GM12864 (cell line): ENCODE data around the gene TRA2A.

ENCODE experiments used
- DNase-seq: peaks from one replicate; pipeline ENCODE4 v3.0.0-alpha.2; 2011; ENCODE audit warnings: low read depth
- H3K4me3 ChIP-seq: 2 replicates; pipeline ENCODE4 v1.5.1; 2011; ENCODE audit warnings: mild to moderate bottlenecking, low read depth, low read length, control low read depth
- TF ChIP-seq, protein P1 (sequence below): IDR thresholded peaks from 2 replicates; pipeline ENCODE4 v1.5.1; 2011; ENCODE audit warnings: low read depth, mild to moderate bottlenecking, moderate library complexity, low read length, control low read depth, inconsistent platforms; ENCODE audit errors: missing control alignments

Gene TRA2A

GRCh38 chr7:23482686-23483085 lies 49.1 kb downstream of the TRA2A start:
- TF ChIP-seq, protein P1, sequence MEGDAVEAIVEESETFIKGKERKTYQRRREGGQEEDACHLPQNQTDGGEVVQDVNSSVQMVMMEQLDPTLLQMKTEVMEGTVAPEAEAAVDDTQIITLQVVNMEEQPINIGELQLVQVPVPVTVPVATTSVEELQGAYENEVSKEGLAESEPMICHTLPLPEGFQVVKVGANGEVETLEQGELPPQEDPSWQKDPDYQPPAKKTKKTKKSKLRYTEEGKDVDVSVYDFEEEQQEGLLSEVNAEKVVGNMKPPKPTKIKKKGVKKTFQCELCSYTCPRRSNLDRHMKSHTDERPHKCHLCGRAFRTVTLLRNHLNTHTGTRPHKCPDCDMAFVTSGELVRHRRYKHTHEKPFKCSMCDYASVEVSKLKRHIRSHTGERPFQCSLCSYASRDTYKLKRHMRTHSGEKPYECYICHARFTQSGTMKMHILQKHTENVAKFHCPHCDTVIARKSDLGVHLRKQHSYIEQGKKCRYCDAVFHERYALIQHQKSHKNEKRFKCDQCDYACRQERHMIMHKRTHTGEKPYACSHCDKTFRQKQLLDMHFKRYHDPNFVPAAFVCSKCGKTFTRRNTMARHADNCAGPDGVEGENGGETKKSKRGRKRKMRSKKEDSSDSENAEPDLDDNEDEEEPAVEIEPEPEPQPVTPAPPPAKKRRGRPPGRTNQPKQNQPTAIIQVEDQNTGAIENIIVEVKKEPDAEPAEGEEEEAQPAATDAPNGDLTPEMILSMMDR: no peak
- no peak overlapping the region for H3K4me3 ChIP-seq
- no peak for DNase-seq

DNA sequence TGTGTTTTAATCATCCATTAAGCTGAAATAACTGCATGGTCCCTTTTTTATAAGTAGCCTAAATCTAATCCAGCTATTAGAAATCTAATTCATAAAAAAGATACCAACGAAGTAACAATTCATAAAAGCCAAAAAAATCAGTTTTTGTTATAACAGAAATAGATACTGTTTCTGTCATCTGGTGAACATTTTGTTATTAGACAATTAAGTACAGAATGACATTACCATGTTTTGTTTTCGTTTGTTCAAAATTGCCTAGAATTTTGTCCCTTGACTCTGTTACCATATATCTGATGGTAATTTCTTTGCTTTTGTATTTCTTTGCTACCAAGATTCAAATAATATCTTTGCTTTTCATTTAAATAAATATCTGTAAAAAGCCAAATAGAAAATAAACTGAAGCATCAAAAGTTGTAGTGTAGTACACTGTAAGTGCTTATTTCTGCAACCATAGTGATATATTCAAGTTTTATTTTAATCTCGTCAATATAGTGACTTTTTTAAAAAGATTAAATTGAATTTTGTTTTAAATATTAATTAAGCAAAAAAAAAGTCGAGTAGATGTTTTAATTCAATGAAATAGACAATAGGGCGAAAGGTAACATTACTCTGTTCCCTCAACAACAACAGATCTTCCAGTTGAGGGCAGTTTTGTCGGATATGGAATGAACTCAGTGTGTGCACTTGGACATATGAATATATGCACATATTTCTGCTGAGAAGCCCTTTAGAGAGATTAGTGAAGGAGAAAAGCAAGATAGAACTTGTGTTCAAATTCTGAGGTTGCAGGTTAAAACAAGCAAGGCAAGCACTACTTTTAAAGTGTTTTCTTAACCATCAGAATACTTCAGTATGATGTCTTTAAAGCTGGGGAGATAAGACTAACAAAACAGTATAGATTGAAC lies 53.6 kb downstream of the TRA2A start:
- no peak for DNase-seq
- no peak overlapping the region for H3K4me3 ChIP-seq
- TF ChIP-seq, protein P1: no peak

GRCh38 chr7:23477157-23477499 lies 54.7 kb downstream of the TRA2A start:
- TF ChIP-seq, protein P1: no peak
- no peak for DNase-seq
- H3K4me3 ChIP-seq: no peak overlapping the region

DNA sequence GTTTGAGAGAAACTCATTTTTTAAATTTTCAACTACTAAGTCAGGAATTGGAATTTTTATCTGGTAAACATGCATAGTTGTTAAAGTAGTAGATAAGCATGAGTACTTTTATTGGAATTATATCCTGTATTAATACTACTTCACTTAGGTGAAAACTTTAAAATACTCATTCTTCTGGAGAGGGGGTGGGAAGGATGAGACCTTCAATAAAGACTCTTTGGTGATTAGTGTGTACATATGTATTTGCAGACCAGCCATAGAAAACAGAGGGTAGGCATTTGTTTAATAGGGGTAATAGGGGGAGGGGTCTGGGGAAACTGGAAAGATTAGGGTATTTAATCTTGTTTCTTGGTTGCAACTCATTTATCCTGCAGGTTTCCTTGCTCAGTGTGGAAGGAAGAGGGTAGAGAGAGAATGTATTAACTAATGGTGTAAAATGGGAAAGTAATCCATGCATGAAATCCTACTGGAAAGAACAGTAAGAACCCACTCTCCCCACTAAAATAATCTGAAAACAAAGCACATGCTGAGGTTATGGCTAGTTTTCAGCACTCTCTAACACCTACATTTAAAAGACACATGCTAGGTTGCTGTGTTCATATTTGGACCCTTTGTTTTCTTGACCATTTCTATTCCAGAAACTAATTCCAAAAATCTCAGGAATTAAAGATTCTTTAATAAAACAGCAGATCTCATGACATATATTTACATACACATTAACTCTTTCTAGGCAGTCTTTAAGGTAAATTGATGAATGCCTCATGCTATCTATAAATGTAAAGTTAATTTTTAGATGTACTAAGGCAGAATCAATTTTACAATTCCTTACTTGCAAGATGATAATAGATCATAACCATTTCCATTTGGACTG lies 55.3 kb downstream of the TRA2A start:
- H3K4me3 ChIP-seq: peak overlapping the region; percentile 18; the same call in 1 of the 2 replicates
- no peak for DNase-seq
- TF ChIP-seq, protein P1: no peak

- TF ChIP-seq, protein P1: no peak
- peak overlapping the region; percentile 72; the same call in 1 of the 2 replicates for H3K4me3 ChIP-seq
- DNase-seq: no peak
These were observed 56.3 kb downstream of the TRA2A start for GRCh38 chr7:23475576-23475839.

GRCh38 chr7:23474829-23475575 lies 56.8 kb downstream of the TRA2A start:
- peak overlapping the region; percentile 72 for H3K4me3 ChIP-seq
- DNase-seq: no peak
- TF ChIP-seq, protein P1: no peak
